HG03571 (cell line): ENCODE results near the gene HOXA1.

Experiments
- ATAC-seq: cut with Tn5 transposase; IDR thresholded peaks from one replicate; pipeline ENCODE4 v1.9.1; 2021; ENCODE audit not compliant: unreplicated experiment

Gene HOXA1

DNA sequence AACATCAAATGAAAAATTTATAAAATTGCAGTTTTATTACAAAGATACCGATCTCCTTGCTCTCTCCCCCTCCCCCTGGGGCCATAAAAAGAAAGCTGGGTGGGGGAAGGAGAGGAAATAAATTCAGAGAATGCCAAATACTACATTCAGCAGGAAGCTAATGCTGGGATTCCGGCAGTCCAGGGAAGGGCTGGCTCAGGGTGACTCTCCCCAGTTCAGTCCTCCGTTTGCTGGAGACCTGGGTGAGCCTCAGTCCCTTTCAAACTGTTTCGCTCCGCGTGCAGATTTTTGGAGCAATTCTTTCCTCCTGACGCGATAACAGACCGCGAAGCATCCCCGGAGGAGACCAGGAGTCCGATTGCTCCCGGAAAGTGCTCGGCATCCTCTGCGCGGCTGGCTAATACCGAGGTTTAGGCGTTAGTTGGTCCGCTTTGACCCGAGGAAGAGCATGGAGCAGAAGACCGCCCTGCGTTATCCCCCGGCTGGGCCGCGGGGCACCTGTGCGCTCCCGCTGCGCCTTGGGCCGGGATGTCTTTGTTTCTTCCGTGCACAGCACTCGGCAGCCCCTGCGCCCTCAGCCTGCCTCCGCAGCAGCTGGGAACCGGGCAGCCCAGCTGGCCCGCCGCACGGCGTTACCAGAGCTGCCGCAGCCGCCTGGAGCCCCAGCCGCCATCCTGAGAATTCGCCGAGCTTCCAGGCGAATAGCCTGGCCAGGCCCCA lies 10.5 kb upstream of the HOXA1 start:
- no peak for ATAC-seq

DNA sequence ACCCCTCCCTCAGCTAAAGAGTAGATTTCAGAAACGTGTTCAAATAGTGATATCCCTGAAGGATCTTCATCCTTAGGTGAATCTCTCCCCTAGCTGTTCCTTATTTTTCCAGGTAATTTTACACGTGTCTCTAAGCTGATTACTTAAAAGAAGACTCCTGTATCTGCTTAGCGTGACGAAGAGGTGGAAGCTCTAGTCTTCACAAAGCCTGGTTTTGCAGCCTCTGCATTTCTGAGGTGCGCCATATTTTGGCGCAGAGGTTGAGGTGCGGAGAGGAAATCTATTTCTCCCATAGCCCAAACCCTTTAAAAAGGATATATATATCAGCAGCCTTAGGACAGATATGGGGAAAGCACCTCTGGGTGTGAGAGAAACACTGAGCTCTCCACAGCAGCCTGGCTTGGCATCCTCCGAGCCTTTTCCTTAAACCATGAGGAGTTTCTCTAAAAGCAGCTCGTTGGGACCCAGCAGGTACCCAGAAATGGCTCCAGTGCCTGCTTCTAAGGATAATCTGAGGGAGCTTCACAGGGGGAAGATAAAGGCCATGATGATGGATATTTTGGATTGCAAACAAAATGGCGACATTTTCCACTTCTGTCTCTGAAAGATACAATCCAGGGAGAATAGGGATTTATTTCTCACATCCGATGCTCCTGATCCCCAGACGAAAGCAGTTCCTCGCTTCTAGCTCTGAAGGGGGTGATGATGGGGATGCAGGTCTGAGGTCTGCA lies 9.7 kb upstream of the HOXA1 start:
- no peak for ATAC-seq

DNA sequence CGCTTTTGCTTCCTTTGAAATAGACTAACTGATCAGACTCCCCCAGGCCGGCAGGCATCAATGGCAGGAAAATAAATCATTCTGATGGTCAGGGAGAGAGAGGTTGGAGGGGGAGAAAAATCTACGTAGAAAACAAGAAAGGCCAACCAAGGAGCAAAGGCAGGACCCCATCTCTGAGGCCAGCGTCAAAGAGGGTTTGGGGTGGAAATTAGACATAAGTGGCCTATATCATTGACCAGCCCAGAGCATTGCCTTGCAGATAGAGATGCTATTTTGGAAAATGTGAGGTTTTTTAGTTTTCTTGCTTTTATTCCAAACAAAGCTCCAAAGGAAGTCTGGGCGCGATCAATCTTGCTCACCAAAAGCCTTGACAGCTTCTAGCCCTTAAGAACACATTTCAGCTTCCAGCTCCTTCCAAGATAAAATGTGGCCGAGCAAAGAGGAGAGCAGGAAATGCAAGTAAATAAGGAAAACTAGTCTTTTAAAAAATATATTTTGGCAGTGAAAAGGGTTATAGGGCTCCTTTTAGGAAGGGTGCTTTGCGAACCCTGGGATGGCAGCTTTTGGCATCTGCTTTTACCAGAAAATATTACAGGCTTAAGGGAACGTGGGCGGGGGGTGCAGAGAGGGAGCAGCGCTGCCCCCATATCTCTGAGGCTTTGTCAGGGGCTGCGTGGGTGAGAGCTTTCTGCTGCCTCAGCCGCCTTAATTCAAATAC lies 8.7 kb upstream of the HOXA1 start:
- ATAC-seq, result no peak

DNA sequence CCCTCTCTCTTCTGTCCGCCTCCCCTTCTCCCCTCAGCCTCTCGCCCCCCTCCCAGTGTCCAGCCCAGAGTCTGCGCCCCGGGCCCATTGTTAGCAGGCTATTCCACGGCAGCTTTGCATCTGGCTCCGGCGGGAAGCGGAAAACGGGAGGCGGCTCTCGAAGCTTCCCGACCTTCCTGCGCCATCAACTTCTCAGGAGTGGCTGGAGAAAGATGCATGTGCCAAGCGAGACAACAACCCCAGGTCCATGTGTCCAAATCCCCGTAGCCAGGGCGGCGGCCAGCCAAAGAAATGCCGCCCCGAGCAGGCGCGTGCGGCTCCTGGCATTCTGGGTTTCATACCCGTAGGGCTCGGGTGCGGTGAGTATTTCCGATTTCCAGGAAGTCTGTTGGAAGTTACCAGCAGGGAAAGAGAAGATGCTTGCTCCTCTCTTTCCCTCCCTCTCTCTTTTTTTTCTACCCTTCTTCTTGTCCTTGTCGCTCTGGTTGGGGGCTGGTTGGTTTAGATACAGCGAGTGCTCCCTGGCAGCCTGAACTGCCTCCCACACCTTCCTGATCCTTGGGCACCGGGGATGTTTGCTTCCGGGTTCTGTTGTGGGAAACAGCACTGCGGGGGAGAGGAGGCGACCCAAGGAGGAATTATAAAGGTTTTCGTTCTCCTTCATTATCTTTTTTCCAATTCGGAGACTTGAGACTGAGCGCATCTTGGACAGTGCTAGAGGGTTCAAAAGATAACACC lies 7.9 kb upstream of the HOXA1 start:
- no peak for ATAC-seq

DNA sequence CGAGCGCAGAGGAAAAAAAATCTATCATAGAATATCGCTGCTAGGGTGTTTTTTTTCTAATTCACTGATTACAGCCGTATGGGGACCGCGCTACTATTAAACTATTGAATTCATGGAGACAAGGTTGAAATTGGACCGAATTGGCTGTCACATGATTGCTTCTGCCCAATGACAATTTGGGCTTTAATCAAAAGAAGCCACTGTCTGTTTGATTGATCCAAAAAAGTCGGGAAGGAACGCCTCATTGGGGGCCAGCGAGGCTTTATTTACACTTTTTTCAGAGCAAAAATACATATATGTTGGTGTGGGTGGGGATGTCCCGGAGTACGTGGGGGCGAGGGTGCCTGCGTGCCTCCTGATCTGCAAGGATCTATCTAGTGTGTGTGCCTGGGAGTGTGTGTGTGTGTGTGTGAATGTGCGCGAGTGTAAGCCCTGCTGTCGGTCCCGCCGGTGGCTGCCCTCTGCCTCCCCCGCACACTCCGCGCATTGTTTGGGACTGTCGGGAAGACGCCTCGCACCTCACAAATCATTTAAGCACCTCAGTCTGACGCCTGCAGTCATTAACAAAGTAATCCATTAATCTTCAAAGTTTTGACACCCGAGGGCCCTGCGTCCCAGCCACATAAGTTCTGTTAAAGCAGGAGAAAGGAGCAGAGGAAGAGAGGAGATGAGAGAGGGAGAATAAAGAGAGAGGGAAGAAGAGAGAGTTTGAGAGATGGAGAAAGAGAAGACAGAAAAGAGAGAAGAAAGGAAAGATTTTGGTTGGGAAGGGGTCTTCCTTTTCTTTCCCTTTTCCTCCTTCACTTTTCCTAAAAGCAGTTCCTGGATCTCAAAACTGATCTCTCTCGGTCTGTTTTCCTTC lies 7.0 kb upstream of the HOXA1 start, which contains the start of gene HOXA2:
HOXA2 (minus strand) TSS at position 103 of the 862 bp plus-strand sequence. CDS start 183 bp downstream, outside the sequence.
- no peak for ATAC-seq

DNA sequence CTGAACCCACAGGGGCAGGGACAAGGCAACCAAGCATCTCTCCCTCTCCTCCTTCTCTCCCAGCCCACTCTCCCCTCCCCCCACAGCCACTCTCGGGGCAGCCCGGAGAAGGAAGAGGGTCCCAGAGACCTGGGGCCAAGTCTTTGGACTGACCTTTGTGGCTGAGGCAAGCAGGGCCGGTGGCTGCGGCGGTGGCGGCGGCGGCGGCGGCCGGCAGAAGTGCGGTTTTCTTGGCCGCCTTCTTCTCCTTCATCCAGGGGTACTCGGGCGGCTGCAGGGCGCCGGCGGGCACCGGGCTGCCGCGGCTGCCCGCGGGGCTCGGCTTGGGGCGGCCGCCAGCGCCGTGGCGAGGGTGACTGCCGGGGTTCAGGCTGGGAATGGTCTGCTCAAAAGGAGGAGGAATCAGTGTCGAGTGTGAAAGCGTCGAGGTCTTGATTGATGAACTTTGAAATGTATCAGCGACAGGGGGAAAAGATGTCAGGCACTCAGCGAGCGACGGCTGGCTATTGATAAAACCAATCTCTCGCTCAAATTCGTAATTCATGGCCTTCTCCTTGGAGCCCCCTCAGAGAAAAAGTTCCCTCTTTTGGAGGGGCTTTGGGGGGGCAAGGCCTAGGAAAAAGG lies 6.3 kb upstream of the HOXA1 start:
- ATAC-seq, result no peak

DNA sequence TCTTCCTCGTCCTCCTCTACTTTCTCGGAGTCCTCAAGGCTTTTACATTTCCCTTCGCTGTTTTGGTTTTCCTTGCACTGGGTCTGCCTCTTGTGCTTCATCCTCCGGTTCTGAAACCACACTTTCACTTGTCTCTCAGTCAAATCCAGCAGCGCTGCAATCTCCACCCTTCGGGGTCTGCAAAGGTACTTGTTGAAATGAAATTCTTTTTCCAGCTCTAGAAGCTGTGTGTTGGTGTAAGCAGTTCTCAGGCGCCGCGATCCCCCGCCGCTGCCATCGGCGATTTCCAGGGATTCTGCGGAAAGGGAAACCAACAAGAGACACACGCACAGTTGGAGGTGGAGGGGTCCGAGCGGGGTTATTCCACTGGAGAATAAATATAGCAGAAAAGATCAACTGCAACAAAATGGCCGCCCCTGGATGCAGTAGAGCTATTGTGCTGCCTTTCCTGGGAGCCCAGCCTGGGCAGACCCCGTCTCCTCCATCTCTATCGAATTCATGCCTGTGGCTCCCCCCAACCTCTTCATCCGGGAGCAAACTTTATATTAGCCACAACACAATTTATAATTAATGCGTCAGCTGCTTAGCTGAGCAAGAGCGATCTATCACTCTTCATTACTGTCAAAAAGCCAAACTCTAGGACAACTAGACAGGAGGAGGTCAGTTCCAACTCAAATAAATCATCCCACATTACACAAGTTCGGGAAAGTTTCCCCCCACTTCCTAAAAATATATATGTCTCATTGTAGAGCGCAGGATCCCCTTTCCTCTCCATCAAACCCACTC lies 5.6 kb upstream of the HOXA1 start:
- no peak for ATAC-seq

DNA sequence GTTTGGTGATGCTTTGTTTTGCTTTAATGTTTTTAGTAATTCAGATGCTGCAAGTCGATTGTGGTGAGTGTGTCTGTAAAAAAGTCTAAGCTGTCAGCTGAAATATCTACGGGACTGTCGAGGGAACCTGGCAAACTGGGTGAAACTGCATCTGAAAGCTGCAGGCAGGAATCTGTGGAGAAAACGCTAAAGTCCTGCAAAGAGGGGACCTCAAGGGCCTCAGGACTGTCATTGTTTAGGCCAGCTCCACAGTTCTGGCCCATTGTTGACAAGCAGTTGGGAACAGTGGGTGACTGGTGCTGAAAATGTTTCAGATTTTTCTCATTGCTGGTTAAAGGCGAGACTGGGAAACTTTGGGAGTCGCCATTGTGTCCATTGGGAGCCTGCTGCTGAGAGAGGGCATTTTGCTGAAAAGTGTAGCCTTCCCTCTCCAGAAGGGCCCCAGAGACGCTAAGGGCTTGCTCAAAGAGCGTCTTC lies 4.9 kb upstream of the HOXA1 start:
- ATAC-seq, result no peak

DNA sequence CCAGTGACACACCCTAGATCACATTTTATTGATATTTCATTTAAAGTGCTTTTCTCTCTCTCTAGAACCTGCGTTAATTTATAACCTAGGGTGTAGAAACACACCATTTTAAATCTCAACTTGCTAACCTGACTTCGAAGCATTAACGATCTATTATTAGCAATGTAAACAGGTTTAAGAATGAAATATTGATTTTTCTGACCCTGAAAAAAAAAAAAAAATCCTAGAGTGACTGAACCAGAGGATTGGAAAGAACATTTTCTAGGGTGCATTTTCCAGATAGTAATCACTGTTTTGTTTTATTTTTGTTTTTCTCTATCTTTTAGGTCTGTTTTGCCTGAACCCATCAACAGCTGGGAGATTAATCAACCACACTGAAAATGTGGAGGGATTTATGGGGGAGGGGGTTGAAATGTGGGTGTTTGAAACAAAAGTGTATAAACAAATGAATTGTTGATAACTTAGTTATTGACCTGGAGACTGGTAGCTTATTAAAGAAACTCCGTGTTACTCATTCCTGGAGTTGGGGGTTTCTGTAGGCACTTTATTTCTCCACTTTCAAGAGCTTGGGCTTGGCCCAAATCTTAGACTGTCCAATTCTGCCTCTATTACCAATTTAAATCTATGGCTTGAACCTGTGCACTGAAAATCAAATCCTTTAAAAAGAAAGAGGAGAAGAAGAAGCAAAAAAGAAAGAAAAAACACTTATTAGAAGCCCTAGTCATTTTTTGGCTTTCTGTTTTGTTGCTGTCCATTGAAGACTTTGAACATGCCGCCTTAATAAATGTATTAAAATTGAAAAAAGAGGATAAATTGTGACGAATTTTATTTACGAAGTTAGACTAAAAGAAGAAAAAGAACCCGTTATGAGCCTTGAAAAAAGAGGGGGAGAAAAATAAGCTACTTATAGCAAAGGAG lies 3.9 kb upstream of the HOXA1 start:
- no peak for ATAC-seq

DNA sequence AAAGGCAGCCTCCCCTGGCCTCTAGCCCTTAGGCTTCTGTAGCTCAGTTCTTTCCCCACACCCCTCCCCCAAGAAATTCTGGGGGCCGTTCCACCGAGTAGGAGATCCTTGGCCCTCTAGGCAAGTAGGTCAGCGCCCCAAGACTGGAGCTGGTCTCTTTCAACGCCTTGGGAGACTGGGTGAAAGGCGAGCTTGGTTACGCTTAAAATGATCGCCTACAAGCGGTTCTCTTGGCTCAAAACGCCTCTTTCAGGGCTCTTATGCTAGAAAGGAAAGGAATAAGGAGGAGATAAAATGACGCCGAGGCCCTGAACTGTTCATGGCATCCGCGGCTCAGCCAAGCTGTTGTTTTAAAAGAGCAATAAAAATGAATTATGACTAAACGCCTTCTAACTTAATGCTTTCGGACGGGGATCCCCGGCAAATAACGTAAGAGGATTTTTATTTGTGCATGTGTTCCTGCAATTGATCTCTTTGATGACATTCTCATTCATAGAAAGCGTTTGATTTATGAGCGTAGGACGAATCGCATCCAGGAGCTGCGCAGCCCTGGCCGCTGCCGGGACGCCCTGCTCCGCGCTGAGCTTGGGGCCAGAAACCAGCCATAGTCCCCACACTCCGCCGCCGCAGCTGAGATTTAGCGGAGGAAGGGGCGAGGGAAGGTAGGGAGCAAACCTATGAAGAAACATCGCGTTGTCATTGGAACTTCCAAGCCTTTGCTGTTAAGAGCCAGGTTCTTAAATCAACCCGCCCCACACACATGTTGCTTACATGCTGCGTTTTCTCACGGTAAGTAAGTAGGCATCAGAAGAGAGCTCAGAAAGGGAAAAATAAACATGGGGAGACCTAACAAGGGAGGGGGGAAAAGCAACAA lies 3.0 kb upstream of the HOXA1 start:
- ATAC-seq, result no peak

DNA sequence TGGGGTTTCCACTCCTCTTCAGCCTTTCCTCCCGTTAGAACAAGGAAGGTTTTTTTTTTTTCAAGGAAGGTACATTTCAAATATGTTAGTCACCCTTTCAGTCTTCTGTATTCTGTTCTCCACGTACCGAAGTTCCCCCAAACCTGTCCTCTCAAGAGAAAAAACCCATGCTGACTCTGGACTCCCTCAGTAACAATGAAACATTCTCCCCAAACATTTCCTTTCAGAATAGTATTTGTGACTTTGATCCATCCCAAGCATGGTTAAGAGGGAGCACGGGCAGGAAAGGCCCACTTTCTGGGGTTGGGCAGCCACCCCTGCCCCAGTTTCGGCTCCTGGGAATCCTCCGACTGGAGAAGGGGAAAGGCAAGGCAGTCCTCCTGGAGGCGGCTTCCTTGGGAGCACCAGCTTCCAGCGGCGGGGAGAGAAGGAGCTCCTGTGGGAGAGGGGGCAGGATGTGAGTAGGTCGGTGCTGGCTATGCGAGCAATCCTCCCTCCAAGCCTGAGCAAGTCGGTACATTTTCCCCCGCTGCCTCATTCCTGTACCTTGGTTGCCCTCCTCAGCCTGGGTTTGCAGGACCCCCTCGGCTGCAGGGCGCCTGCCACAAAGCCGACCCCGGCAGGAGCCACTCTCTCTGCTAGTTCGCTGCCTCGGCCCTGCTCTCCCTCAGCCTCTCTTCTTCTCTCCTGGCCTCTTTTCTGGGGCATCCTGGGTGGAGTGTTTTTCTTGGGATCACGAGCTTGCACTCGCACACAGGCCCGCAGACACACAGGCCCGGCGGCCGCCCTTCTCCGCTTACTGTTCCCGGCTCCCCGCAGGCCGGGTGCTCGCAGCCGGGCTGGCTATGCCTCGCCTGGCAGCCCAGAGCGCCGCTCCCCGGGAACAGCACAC lies 2.1 kb upstream of the HOXA1 start:
- ATAC-seq, result no peak

DNA sequence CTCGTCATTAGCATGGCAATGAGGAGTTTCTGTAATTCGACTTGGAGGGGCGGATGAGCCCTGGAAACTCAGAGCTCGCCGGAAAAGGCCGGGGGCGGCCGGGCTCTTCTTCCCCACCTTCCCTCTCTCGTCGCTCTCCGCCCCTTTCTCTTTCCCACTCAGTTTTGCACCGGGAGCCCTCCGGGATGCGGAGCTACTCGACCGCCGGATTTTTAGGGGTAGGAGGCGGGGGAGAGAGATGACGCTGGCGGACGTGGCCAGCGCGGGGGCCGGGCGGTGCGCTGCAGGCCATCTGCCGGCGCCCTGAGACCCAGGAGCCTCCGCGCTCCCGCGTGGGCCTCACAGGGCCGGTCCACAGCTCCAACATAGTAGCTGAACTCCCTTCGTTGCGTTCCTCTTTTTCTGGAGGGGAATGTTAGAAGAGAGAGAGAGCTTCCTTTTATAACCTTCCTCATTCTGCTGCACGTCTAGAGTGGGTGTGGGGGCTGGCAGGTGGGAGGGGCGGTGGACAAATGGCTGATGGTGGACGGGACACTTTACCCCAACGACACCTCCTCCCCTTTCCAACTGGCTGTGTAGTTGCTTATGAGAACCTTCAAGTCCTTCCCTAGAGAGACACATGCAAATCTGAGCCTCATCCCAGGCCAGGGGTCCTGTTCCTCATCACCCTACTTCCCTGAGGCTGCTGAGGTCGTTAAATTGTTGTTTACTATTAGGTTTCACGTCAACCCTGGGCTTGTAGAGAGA lies 1.1 kb upstream of the HOXA1 start:
- no peak for ATAC-seq

DNA sequence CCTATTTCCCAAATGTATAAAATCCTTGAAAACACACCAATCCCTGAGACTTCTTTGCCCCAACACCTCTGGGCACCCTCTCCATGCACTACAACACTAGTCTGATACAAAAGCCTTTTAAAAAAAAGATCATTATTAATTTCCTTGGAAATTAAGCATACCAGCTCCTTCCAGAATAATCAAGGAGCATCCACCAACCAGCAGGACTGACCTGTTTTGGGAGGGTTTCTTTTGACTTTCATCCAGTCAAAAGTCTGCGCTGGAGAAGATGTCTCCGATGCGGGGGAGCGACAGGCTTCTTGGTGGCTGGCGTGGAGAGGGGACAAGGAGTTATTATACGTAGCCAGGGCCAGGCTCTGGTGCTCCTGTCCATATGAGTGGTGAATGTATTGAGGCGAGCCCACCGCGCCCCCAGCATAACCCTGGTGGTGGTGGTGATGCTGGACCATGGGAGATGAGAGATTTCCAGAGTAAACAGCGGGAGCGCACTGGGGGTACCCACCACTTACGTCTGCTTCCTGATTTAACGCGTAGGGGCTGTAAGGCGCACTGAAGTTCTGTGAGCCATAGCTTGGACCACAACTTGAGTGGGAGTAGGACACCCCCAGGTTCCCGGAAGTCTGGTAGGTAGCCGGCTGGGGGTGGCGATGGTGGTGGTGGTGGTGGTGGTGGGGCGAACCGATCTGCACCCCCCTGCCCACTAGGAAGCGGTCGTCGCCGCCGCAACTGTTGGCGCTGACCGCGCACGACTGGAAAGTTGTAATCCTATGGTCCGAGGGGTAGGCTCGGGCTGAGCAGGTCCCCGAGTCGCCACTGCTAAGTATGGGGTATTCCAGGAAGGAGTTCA lies 527 bp downstream of the HOXA1 start:
- ATAC-seq, result peak; percentile 4

DNA sequence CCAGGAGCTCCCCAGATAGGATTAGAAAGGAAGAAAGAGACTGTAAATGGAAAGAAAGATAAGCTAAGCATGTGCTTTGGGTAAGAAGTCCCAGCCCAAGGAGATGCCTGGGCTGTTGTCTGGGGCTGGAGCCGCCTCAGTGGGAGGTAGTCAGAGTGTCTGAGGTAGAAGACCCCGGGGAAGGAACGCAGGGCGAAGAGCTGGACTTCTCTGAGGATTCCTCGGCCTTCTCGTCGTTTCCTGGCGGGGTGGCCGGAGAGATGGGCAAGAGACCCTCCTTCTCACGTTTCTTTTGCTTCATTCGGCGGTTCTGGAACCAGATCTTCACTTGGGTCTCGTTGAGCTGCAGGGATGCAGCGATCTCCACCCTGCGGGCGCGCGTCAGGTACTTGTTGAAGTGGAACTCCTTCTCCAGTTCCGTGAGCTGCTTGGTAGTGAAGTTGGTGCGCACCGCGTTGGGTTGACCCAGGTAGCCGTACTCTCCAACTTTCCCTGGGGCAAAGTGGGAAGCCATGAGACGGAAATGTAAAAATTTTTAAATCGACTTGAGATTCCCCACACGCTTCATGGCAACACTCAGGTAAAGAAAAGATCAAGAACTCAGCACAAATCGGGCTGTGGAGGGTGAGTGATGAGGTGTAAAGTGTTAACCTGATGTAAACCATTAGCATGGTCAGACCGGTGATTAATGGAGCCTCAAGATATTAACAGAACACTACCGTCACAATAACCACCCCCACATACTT lies 1.3 kb downstream of the HOXA1 start:
- ATAC-seq, result no peak
